ENCODE data around the gene C19orf67.

C19orf67 gene

GRCh38 chr19:14031719-14032480 lies 53.7 kb downstream of the C19orf67 start, which contains the start of gene IL27RA:
Gene IL27RA, plus strand, starts transcription at chr19:14031762. Its CDS starts 111 bp downstream, at chr19:14031873.
- DNase-seq (ENCODE audit: insufficient read length, low spot score) (peak; percentile 73), FAIRE-seq (peak; percentile 72)

Measured in GM19239 (cell line).